ENCODE measurements around the gene BMAL1.
"Not testable (repeated sequence)": the region's sequence is repeated elsewhere in the genome, so short reads cannot be mapped to it uniquely, and the experiment has no call there.

BMAL1 gene

DNA sequence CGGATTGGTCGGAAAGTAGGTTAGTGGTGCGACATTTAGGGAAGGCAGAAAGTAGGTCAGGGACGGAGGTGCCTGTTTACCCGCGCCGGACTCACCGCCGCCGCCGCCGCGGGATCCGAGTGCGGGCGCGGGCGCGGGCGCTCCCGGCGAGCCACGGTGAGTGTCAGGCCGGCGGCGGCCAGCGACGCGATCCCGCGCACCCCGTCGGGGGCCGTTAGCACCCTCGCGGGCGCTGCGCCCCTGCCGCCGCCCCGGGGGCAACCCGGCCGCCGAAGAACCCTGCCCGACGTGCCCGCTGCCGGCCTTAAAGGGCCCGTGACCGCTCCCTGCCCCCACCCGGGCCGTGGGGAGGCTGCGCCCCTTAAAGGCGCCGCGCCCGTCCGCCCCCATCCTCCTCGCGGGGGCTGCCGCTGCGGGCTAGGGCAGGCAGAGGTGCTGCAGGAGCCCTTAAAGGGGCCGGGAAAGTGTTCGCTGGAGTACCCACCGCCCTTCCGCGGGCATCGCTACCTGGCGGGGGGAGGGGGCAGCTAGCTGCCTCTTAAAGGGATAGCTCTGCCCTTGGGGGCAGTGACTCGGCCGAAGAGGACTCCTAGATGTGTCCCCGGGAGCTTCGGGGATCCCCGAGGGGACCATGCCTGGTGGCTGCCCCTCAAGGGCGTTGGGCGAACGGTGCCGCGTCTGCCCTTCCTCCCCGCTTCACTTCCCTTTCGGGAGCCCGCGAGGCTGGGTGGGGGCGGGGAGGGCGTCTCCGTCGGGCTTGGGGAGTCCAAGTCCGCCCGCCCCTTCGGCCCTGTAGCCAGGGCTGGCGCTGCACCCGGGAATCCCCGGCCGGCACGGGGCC lies at the start of gene BMAL1:
BMAL1 (plus strand) TSS at position 23 of the 841 bp plus-strand sequence. CDS start 76,519 bp downstream, outside the sequence.
- DNase-seq, result peak; percentile 61

DNA sequence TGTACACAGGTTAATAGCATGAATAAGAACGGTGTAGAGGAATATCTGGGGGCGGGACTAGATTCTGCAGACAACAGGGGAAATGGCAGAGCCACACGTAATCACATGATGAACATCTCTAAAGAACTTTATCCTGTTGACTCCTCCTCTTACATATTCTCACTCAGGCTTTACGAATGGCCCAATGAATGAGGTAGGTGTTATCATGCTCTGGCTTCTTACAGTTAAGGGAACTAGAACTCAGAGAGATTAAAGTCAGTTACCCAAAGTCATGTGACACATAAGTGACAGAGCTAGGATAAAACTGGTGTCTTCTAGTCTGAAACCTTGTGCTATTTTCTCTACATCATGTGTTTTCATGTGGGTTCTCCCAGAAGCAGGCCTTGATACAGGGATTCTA lies 49.0 kb upstream of the BMAL1 start:
- DNase-seq, result no peak

DNA sequence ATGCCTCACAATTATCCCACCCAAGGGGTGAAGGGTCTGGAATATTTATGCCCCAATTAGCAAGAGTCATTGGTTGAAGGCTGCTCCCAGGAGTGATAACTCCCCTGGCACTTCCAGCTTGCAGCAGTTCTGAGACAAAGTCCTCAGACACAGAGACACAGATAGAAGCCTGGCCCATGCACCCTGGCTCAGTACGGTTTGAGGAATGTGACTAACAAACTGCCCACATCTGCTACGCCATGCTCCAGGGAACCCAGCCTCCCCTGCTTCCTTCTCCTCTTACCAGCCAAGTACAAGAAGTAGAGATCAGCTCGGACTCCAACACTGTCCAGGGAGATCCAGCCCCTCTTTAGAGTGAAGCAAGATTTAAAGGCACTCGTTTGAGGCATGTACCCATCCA lies 48.5 kb upstream of the BMAL1 start:
- no peak for DNase-seq

DNA sequence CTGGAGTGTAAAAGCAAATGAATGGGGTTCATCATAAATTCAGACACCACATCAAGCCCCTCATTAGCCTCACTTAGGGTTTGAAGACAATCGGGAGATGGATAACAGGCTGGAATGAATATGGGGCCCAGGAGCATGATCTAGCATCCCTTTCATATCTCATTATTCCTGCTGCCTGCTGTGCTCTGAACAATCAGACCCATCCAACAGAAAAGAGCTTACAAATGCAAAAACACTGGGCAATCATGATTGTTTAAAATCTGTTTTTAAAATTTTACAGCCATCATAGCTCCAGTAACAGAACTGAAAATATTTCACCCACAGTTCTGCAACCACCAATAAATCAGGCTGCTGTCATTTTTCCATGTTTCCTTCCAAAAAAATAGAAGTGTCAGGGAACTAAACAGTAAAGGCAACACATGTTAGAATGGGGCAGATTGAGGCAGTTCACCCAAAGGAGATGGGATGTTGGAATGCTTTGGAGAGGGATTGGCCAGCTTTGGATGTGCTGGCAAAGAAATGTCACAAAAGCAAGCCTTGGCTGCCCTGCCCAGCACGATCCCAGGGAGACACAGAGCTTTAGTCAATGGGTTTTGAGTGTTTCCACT lies 47.8 kb upstream of the BMAL1 start:
- no peak for DNase-seq

DNA sequence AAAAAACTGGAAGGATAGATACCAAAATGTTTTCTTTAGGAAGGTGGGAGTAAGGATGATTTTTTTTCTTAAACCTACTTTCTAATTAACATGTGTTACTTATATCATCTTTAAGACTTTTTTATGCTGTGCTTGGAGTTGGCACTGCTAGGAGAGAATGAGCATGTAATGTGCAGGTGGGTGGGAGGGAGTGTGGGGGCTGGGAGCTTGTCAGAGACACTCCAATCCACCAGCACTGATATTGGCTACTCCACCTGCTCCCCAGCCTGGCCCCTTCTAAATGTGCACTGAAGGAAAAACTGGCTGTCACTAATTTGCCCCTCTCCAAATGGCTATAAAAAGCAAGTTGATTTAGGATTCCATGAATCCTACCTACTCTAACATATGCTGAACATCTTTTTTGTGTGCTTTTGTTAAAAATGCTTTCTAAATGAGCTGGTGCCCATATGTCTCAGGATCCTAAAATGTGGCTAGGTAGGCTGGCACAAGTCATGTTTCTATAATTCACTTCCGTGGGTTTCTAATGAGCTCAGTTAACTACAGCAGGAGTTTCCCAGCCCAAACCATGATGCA lies 44.3 kb upstream of the BMAL1 start:
- DNase-seq, result no peak

DNA sequence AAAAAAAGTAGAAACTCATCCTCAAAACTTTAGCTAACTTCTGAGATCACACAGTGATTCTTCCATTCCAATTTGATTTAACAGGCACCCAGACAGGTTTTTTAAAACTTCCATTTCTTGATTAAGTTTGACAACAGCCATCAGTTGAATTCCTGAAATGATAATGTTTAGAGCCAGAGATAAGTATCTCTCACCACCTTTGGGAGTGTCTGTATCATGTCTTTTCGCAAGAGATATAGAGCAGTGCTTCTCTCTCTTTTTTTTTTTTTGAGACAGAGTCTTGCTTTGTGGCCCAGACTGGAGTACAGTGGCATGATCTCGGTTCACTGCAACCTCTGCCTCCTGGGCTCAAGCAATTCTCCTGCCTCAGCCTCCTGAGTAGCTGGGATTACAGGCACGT lies 41.7 kb upstream of the BMAL1 start:
- DNase-seq, result no peak

DNA sequence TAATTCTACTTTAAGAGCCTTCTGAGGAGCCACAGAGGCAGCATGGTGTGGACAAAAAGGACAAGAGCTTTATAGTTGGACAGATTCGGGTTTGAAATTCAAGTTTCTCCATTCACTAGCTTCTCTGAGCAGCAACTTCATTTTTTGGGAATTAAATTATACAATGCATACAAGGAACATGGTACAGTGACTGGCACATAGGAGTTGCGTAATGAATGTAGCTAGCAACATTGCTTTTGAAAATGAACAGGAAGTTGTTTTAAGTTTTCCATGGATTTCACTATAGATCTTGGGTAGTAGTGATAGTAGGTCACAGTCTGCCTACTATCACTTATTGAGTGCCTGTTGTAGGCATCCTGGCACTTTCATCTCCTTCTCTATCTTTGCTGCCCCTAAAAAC lies 41.0 kb upstream of the BMAL1 start:
- DNase-seq, result no peak

DNA sequence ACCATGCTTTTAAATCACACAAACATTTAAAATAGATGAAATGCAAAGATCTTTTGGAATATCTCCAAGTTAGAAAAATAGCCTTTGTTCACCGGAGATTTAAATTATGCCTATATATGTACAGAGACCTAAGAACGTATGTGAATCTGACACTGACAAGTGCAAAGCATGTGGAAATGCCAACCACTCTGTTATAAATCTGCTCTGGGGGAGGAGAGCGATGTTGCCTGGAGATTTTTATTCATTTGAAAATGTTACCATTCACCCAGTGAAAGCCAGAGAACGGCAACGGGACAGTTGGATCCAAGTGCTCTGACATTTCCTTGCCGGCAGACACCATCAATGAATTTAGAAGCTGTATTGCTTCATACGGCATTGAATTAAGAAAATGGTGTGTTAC lies 39.8 kb upstream of the BMAL1 start:
- DNase-seq, result no peak

DNA sequence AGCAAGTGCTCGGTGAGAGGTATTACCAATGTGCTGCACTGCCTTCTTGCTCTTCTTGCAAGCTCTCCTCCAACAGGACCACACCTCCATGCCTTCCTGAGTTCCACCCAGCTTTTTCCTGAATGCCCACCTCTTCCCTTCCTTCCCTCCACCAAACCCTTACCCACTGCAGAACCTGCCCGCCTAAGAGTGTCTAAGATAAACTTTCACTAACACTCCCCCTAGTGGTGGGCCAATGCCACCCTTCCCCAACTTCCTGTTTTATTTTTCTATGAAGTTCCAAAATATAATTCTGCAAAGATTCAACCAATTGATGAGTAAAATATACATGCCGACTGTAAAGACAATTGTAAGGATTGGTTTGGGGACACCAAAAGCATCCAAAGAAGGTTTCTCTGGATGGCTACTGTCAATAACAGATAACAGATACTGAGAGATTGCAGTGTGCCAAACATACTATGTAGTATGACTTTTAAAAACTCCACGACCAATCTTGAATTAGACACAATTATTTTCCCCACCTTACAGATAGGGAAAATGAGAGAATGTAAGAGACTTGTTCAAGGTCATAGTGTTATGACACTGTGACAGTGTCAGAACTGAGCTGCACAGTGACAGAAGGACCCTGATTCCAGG lies 38.6 kb upstream of the BMAL1 start:
- peak; percentile 75 for DNase-seq

DNA sequence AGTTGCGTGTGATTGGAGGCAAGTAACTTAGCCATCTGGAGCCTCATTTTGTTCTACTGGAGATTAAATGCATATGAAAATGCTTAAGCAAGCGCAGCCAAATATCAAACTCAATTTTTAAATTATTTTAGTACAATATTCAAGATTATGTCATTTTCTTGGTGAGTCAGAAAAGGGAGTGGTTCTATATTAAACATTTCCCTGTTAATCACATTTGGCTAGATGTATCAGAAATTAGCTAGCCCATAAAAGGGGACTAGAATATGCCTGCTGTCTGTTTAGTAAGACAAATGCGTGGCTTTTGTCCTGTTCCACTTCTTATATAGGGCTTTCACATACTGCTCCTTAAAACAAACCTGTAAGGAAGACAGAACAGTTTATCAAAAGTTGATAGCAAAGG lies 35.0 kb upstream of the BMAL1 start:
- DNase-seq, result no peak

DNA sequence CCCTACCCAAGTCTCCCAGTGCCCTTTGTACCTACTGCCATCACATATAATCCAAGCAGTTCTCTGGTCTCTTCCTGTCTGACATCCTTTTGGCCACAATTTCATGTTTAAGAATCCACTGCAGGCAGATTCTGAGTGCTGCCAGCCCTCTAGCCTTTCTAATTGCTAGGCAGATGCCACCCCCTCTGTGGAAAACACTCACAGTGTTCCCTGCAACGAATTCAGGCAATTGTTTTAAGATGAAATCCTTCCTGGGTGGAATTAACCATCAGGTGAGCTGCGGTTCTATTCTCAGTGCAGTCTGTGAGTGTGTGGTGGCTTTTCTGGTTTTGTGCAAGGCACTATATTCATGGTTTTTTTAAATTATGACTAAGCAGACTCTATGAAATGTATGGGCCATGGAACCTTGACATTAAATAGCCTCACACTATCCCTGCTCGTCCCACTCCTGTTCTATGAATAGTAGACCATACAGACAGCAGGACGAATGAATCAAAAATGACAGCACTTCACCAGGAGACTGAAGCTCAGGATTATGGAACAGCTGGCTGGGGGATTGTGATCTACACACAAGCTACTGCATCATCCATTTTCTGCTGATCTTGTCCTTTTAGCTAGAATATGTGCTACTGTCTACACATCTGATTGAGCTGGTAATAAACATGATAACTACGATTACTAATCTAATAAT lies 29.8 kb upstream of the BMAL1 start:
- no peak for DNase-seq

DNA sequence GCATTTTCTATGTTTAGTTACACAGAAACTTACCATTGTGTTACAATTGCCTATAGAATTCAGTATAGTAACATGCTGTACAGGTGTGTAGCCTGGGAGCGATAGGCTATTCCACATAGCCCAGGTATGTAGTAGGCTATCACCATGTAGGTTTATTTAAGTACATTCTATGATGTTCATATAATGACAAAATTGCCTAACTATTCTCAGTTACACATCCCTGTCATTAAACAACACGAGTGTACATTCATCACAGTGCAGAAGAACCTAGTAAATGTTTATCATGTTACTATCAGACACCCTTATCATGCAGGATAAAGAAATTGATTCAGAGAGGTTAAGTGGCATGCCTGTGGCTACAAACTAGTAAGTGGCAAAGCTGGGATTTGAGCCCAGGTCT lies 28.4 kb upstream of the BMAL1 start:
- DNase-seq, result no peak

DNA sequence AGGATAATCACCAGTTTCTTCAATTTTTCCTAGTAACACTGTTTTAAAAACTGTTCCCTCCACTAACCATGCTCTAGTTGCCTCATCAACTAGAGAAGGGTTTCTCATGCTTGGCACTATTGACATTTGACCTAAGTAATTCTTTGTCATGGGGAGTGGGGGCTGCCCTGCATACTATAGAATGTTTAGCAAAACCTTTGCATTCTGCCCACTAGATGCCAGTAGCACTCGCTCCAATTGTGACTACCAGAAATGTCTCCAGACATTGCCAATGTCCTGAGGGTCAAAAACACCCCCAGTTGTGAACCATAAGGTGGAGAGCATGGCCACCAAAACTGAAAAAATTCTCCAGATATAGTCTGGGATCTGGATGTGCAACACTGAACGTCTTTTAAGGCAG lies 27.6 kb upstream of the BMAL1 start:
- DNase-seq, result peak; percentile 16

DNA sequence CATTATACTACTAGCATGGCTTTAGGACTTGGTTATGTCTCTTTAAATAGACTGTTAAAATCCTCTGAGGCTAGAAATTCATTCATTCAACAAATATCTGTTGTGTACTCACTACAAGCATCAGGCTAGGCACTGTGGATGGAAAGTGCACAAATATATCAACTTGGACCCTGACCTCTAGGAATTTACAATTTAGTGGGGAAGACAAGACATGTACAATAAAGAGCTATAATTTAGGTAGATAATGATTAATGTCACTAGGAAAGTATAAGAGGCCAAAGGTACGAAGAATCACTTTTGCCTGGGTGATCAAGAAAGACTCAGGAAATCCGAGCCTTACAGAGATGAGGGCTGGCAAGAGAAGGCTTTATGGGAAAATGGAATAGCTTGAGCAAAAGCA lies 25.6 kb upstream of the BMAL1 start:
- no peak for DNase-seq

DNA sequence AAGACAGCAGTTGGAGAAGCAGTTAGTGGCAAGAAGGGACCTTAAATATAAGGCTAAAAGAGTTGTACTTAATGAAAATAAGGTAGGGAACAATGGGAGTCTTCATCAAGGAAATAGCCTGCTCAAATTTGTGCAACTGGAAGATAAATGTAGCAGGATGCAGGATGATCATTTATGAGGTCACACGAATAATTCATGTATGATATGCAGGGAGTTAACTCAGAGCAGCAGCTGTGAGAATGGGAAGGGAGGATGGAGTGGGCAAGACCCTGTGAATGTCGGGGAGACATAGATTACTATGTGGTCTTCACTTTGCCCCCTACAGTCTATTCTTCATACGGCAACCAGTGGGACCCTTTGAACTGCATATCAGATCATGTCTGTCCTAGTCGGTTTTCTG lies 25.2 kb upstream of the BMAL1 start:
- DNase-seq, result no peak

DNA sequence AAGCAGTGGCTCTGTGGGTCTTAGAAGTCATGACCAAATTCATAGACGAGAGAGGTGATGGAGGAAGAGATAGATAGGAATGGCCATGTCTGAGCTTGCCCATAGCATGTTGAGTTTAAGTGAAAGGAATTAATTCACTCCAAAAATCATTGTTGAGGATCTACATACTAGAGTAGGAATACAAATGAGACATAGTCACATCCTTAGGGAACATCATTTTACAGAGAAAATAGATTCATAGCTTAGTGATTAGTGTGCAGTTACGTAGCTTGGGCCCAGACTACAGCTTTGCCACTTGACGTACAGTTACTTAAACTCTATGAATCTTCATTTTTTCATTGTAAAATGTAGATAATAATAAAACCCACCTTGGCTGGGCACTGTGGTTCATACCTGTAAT lies 21.4 kb upstream of the BMAL1 start:
- DNase-seq, result no peak

DNA sequence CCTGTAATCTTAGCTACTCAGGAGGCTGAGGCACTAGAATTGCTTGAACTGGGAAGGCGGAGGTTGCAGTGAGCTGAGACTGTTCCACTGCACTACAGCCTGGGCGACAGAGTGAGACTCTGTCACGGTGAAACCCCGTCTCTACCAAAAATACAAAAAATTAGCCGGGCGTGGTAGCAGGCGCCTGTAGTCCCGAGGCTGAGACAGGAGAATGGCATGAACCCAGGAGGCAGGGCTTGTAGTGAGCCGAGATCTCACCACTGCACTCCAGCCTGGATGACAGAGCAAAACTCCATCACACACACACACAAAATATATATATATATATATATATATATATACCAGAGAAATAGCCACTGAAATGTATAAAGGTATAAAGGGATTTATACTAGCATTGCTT lies 19.5 kb upstream of the BMAL1 start:
- not testable (repeated sequence) for DNase-seq

DNA sequence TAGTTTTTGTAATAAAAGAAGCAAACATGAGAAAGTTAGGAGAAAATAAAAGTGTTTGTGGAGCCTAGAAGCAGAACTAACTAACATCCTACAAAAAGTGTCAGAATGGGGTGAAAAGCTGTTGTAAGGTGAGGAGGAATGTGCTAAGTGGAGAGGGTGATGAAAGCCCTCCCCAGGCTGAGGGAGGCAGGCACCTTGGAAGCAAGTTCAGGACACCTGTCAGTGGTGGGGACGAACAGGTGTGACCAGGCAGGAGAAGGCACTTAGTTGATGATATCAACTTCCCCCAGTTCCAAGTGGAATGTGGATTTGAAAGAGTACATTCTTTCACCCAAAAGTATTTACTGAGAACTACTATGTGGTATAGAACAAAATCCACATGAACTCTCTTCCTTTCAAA lies 18.7 kb upstream of the BMAL1 start:
- DNase-seq, result no peak

DNA sequence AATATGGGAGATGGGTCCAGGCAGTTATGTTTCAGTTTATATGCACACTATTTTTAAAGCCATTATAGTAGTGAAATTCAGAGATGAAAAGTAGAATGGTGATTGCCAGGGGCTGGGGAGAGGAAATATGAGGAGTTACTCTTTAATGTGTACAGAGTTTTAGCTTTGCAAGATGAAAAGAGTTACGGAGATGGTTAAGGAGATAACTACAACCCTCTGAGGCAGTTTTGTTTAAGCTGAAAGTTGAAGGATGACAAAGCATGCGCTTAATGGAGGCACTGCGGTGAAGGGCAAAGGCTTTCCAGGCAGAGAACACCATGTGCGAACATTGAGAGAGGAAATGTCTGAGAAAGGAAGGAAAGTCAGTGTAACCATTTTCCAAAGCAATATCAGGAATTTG lies 18.2 kb upstream of the BMAL1 start:
- DNase-seq, result no peak

DNA sequence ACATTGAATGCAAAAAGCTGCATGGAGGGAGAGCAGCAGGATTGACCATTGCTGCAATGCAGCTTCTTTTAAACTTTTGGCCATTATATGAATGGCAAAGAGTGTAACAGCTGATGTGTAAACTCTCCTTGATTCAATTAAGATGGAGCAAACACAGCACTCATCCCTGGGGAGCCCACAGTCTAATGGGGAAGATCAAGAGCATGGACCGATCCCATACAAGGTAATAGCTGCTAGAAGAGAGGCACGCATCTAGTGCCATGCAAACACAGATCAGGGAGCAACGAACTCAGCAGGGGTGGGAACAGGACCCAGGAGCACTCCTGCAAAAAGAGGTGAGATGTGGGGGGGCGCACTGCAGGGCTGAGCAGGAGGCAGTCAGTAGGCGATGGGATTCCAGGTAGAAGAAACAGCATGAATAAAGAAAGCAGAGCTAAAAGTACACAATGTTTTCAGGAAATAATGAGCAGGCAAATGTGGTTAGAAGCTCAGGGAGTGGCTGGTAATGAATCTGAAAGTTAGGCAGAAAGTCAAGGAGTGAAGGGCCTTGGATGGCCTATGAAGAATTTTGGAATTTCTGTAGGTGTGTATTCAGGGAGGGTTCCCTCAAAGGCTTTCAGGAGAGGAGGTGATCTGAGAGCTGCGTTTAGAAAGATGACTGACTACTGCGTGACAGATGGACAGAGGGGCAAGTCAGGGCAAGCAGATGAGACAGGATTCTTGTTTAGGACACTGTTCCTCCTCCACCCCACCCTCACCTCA lies 17.2 kb upstream of the BMAL1 start:
- no peak for DNase-seq

DNA sequence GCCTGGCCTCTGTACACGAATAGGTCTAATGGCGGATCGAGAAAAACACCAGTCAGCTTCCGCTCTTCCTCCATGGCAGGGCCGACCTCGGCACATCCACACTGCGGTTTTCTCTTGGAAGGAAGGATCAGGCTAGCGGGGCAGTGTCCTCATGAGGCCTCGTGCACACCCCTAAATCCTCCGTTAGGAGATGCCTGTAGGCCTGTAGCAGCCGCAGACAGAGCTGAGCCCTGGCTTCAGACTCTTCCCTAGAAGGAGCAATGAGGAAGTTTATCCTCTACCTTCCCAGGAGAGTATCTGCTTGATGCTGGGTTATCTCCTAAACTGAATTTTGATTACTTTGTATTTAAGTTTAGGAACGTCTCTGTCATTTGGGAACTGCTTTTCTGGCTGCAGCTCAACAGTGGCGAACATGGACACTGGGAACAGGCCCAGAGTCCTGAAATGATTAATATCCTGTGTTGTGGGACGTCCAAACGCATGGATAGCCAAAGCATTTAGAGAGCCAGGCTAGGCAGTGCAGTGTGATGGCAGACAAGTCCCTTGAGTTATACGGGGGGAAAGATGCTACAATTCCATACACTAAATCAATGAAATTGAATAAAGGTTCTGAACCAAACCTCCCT lies 16.5 kb upstream of the BMAL1 start:
- DNase-seq, result no peak

DNA sequence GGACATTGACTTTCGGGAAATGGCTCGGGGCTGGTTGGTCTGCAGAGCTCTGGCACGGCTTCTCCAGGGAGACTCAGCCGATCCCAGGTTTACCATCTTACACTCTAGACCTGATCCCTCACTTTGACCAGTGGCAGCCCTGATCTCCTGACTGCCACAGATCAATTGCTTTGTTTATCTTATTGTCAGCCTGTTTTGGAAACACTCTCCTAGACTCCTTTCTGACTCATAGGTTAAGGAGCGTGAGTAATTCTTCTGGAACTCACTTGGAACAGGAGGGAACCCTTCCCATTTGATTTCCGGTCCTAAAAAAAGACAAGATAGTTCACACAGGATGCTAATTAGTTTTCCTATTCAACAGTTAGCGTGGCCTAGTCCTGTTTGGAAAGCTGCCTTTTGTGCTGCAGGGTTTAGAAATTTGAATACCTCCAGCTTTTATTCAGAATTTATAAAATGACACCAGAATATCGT lies 16.0 kb upstream of the BMAL1 start:
- DNase-seq, result no peak

Measured in CD4-positive, alpha-beta T cell treated with Interleukin-17A for 4 hours (primary cell).